Transverse colon (tissue), 4 donors: ENCODE data around the gene MFF. TPM values are rescaled to one million over a fixed set of nuclear protein-coding genes. Genes with fewer than 3 reads are reported as not detected.
"Not testable (repeated sequence)": the region's sequence is repeated elsewhere in the genome, so short reads cannot be mapped to it uniquely, and the experiment has no call there.

ENCODE experiments used
- DNase-seq: peaks from one replicate; pipeline ENCODE4 v3.0.0-alpha.2; 2019
- H3K27ac ChIP-seq, 4 donors: fragments of 200-600 bp; sonication (generic); 2 replicates each; pipeline ENCODE4 v1.5.1; 2016 to 2018; ENCODE audit warnings: inconsistent platforms in 4 of 4
- H3K27me3 ChIP-seq: fragments of 200-600 bp; sonication (generic); 2 replicates; pipeline ENCODE4 v1.5.1; 2017; ENCODE audit warnings: inconsistent platforms
- H3K36me3 ChIP-seq, 4 donors: fragments of 200-600 bp; sonication (generic); 2 replicates each; pipeline ENCODE4 v1.5.1; 2017 to 2019; ENCODE audit warnings: inconsistent platforms in 4 of 4
- H3K4me1 ChIP-seq, 4 donors: fragments of 200-600 bp; sonication (generic); 2 replicates each; pipeline ENCODE4 v1.5.1; 2017 to 2020; ENCODE audit warnings: inconsistent platforms in 4 of 4
- H3K4me3 ChIP-seq, 4 donors: fragments of 200-600 bp; sonication (generic); 1 replicate in 1 of 4; 2 replicates in 3 of 4; pipeline versions ENCODE4 v1.5.1 to v1.6.1; 2017 to 2019; ENCODE audit warnings: inconsistent platforms in 4 of 4
- H3K9me3 ChIP-seq, 2 donors: fragments of 200-600 bp; sonication (generic); 2 replicates each; pipeline ENCODE4 v1.5.1; 2017 to 2019; ENCODE audit warnings: inconsistent platforms in 2 of 2
- EP300 ChIP-seq: sonication (generic); formaldehyde crosslinking; IDR thresholded peaks from one replicate; pipeline ENCODE4 v1.6.1; 2017; ENCODE audit warnings: antibody characterized with exemption, low read depth
- POLR2A ChIP-seq: fragments of 450-650 bp; IDR thresholded peaks from one replicate; pipeline ENCODE4 v1.6.1; 2016; ENCODE audit warnings: antibody characterized with exemption, mild to moderate bottlenecking, moderate library complexity
- POLR2AphosphoS5 ChIP-seq, 3 donors: sonication (generic); formaldehyde crosslinking; IDR thresholded peaks; one replicate each; pipeline ENCODE4 v1.6.1; 2016; ENCODE audit warnings: antibody characterized with exemption in 3 of 3
- WGBS, 2 donors: methylation state at CpG; one replicate each; pipeline ENCODE4 v1.1.5; 2018; ENCODE audit warnings: low coverage in 1 of 2; 5-methylcytosine and 5-hydroxymethylcytosine counted together
- in situ Hi-C, 4 donors: fragments of 200-750 bp; cut with MboI; loops; one replicate each; pipeline versions ENCODE4 v1.15.0 to v1.15.1; 2017; ENCODE audit warnings: low sequenced_read_pairs in 3 of 4, low pct_ligation_motif_present in 1 of 4, low pct_unique_long_range_greater_than_20kb in 1 of 4
- intact Hi-C: fragments of 100-400 bp; cut with DNase I; formaldehyde crosslinking; loops from one replicate; pipeline ENCODE4 v1.15.1; 2023; ENCODE audit warnings: low total_unique reads
- total RNA-seq, 4 donors: library from RNA; depleted of rRNA; stranded (reverse); fragments of >200 nt; gene quantifications; one replicate each; pipeline ENCODE4 v1.1.0, GENCODE V29; 2016
- TF ChIP-seq, protein P1 (sequence below), 5 experiments: fragments of 200-600 bp in 3 of 5; fragments of 450-650 bp in 2 of 5; sonication (generic) in 3 of 5; IDR thresholded peaks; 1 replicate in 2 of 5; 2 replicates in 3 of 5; pipeline ENCODE4 v1.5.1; 2016 to 2017; ENCODE audit warnings: antibody characterized with exemption in 5 of 5, inconsistent platforms in 3 of 5, mild to moderate bottlenecking in 2 of 5, moderate library complexity in 1 of 5

MFF gene
- total RNA-seq, 4 donors from 2014 or later: 22.3 to 127 (median 103) TPM

- in situ Hi-C loops (no loop called here), intact Hi-C loops (no loop called here)
- TF ChIP-seq, protein P1, sequence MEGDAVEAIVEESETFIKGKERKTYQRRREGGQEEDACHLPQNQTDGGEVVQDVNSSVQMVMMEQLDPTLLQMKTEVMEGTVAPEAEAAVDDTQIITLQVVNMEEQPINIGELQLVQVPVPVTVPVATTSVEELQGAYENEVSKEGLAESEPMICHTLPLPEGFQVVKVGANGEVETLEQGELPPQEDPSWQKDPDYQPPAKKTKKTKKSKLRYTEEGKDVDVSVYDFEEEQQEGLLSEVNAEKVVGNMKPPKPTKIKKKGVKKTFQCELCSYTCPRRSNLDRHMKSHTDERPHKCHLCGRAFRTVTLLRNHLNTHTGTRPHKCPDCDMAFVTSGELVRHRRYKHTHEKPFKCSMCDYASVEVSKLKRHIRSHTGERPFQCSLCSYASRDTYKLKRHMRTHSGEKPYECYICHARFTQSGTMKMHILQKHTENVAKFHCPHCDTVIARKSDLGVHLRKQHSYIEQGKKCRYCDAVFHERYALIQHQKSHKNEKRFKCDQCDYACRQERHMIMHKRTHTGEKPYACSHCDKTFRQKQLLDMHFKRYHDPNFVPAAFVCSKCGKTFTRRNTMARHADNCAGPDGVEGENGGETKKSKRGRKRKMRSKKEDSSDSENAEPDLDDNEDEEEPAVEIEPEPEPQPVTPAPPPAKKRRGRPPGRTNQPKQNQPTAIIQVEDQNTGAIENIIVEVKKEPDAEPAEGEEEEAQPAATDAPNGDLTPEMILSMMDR (IDR thresholded peaks at IDR 0.05): no peak
- TF ChIP-seq POLR2A (no peak), EP300 (no peak), POLR2AphosphoS5 (IDR thresholded peaks at IDR 0.05) (no peak)
- Histone ChIP-seq H3K4me3 (no peak overlapping the region), H3K27ac (no peak overlapping the region), H3K27me3 (no peaks in the 10 kb centered on the region), H3K9me3 (no peaks in the 10 kb centered on the region), H3K36me3 (no peaks in the 10 kb centered on the region), H3K4me1 (peaks cover 0 to 26% (median 11%) of the 10 kb centered on the region in 4 donors)
- 69 to 77% methylated on average over 7 to 8 of the region's 8 CpGs for WGBS, 2 donors
- DNase-seq: no peak
These were observed 52.7 kb downstream of the MFF start for GRCh38 chr2:227377467-227378351.

- intact Hi-C loops (no loop called here), in situ Hi-C loops (no loop called here)
- no peak for DNase-seq
- Histone ChIP-seq H3K4me1 (peaks cover 0 to 26% (median 11%) of the 10 kb centered on the region in 4 donors), H3K9me3 (no peaks in the 10 kb centered on the region), H3K27ac (no peak overlapping the region), H3K4me3 (no peak overlapping the region), H3K36me3 (no peaks in the 10 kb centered on the region), H3K27me3 (no peaks in the 10 kb centered on the region)
- 89% methylated on average over 4 of the region's 4 CpGs; no CpG with 5 or more reads in 1 of the 2 donors for WGBS, 2 donors
- TF ChIP-seq EP300 (no peak), POLR2AphosphoS5 (IDR thresholded peaks at IDR 0.05) (no peak), POLR2A (no peak)
- TF ChIP-seq, protein P1 (IDR thresholded peaks at IDR 0.05): no peak
These were observed 53.3 kb downstream of the MFF start for GRCh38 chr2:227378371-227378782.

- Histone ChIP-seq H3K27me3 (no peaks in the 10 kb centered on the region), H3K4me1 (peaks cover 0 to 26% (median 11%) of the 10 kb centered on the region in 4 donors), H3K27ac (no peak within 1 kb of the TSS), H3K9me3 (no peaks in the 10 kb centered on the region), H3K4me3 (no peak within 1 kb of the TSS), H3K36me3 (no peaks in the 10 kb centered on the region)
- TF ChIP-seq POLR2AphosphoS5 (IDR thresholded peaks at IDR 0.05) (no peak), EP300 (no peak), POLR2A (no peak)
- TF ChIP-seq, protein P1 (IDR thresholded peaks at IDR 0.05): no peak
- in situ Hi-C loops: no loop called here
- WGBS, 2 donors: 79 to 80% methylated on average over 4 of the region's 4 CpGs
- DNase-seq: no peak
- intact Hi-C loops: no loop called here
These were observed 54.0 kb downstream of the MFF start, which contains the start of gene TM4SF20 for GRCh38 chr2:227379095-227379494. TM4SF20 (minus strand) TSS chr2:227379306; CDS start chr2:227379268, 38 bp downstream.

- H3K4me1 ChIP-seq: peaks cover 0 to 16% (median 5%) of the 10 kb centered on the region in 4 donors
- H3K9me3 ChIP-seq, in situ Hi-C loops, intact Hi-C loops, DNase-seq, H3K36me3 ChIP-seq, H3K27ac ChIP-seq, H3K4me3 ChIP-seq, H3K27me3 ChIP-seq: not testable (repeated sequence)
- WGBS, 2 donors: 78% methylated on average over 2 of the region's 2 CpGs; no CpG with 5 or more reads in 1 of the 2 donors
These were observed 57.3 kb downstream of the MFF start for GRCh38 chr2:227382241-227382835.
